ENCODE data around the gene NRROS. TPM values are rescaled to one million over a fixed set of nuclear protein-coding genes. Genes with fewer than 3 reads are reported as not detected.

The NRROS gene
- total RNA-seq, 4 donors from 2014 or later, result 0.95 to 4.5 (median 1.5) TPM

- Histone ChIP-seq H3K4me1 (peaks cover 23% of the 10 kb centered on the region), H3K9me3 (no peaks in the 10 kb centered on the region), H3K27ac (peak overlapping the region; percentile 79), H3K36me3 (no peaks in the 10 kb centered on the region), H3K4me3 (peak overlapping the region; percentile 62), H3K27me3 (peaks cover 3% of the 10 kb centered on the region)
- TF ChIP-seq POLR2A (IDR thresholded peaks at IDR 0.05), result no peak
- no peak for TF ChIP-seq EP300 (IDR thresholded peaks at IDR 0.05)
- no peak for TF ChIP-seq CTCF (IDR thresholded peaks at IDR 0.05)
- no peak for TF ChIP-seq POLR2AphosphoS5 (IDR thresholded peaks at IDR 0.05)
- 34% methylated on average over 19 of the region's 19 CpGs for WGBS
- no peak for DNase-seq (ENCODE audit: low spot score in 2 of 2)
Observed at GRCh38 chr3:196638861-196639482, 522 bp upstream of the NRROS start.

GRCh38 chr3:196640297-196641018, 964 bp downstream of the NRROS start:
- H3K9me3 ChIP-seq, result no peaks in the 10 kb centered on the region
- H3K27me3 ChIP-seq, result peaks cover 3% of the 10 kb centered on the region
- WGBS, result 70% methylated on average over 22 of the region's 24 CpGs
- DNase-seq (ENCODE audit: low spot score in 2 of 2), result no peak
- no peaks in the 10 kb centered on the region for H3K36me3 ChIP-seq
- peak overlapping the region; percentile 79 for H3K27ac ChIP-seq
- H3K4me3 ChIP-seq, result peak overlapping the region; percentile 62
- TF ChIP-seq CTCF (IDR thresholded peaks at IDR 0.05) (no peak), EP300 (IDR thresholded peaks at IDR 0.05) (no peak), POLR2AphosphoS5 (IDR thresholded peaks at IDR 0.05) (no peak), POLR2A (IDR thresholded peaks at IDR 0.05) (no peak)
- peaks cover 23% of the 10 kb centered on the region for H3K4me1 ChIP-seq

- Histone ChIP-seq H3K9me3 (no peaks in the 10 kb centered on the region), H3K27me3 (peaks cover 3% of the 10 kb centered on the region), H3K4me1 (peaks cover 23% of the 10 kb centered on the region), H3K36me3 (no peaks in the 10 kb centered on the region), H3K4me3 (peak overlapping the region; percentile 62), H3K27ac (peak overlapping the region; percentile 79)
- 85% methylated on average over 9 of the region's 9 CpGs for WGBS
- no peak for DNase-seq (ENCODE audit: low spot score in 2 of 2)
- TF ChIP-seq POLR2A (IDR thresholded peaks at IDR 0.05), result no peak
- TF ChIP-seq POLR2AphosphoS5 (IDR thresholded peaks at IDR 0.05), result no peak
- no peak for TF ChIP-seq CTCF (IDR thresholded peaks at IDR 0.05)
- TF ChIP-seq EP300 (IDR thresholded peaks at IDR 0.05), result no peak
Observed at GRCh38 chr3:196641333-196642054, 2.0 kb downstream of the NRROS start.

- Histone ChIP-seq H3K27ac (peak overlapping the region; percentile 43), H3K36me3 (no peaks in the 10 kb centered on the region), H3K27me3 (peaks cover 3% of the 10 kb centered on the region), H3K9me3 (no peaks in the 10 kb centered on the region), H3K4me3 (peak overlapping the region; percentile 62), H3K4me1 (peaks cover 20% of the 10 kb centered on the region)
- TF ChIP-seq POLR2A (IDR thresholded peaks at IDR 0.05) (no peak), CTCF (IDR thresholded peaks at IDR 0.05) (no peak), EP300 (IDR thresholded peaks at IDR 0.05) (no peak), POLR2AphosphoS5 (IDR thresholded peaks at IDR 0.05) (no peak)
- DNase-seq (ENCODE audit: low spot score in 2 of 2), result no peak
- WGBS, result 80% methylated on average over 11 of the region's 11 CpGs
Observed at GRCh38 chr3:196642434-196642833, 2.9 kb downstream of the NRROS start.
